Esophagus squamous epithelium (tissue), 4 donors: ENCODE measurements around the gene ZSCAN21.

Experiments
- POLR2A ChIP-seq, 4 donors: fragments of 450-650 bp; IDR thresholded peaks; one replicate each; pipeline ENCODE4 v1.6.1; 2017; ENCODE audit warnings: antibody characterized with exemption in 4 of 4, mild to moderate bottlenecking in 4 of 4, moderate library complexity in 3 of 4
- TF ChIP-seq, protein P1 (sequence below), 6 experiments: fragments of 450-650 bp in 4 of 6; fragments of 200-600 bp in 2 of 6; sonication (generic) in 2 of 6; IDR thresholded peaks; one replicate each; pipeline ENCODE4 v1.5.1; 2016 to 2019; ENCODE audit warnings: antibody characterized with exemption in 6 of 6, mild to moderate bottlenecking in 4 of 6, moderate library complexity in 4 of 6

- no peak for TF ChIP-seq POLR2A (IDR thresholded peaks at IDR 0.05)
- TF ChIP-seq, protein P1, sequence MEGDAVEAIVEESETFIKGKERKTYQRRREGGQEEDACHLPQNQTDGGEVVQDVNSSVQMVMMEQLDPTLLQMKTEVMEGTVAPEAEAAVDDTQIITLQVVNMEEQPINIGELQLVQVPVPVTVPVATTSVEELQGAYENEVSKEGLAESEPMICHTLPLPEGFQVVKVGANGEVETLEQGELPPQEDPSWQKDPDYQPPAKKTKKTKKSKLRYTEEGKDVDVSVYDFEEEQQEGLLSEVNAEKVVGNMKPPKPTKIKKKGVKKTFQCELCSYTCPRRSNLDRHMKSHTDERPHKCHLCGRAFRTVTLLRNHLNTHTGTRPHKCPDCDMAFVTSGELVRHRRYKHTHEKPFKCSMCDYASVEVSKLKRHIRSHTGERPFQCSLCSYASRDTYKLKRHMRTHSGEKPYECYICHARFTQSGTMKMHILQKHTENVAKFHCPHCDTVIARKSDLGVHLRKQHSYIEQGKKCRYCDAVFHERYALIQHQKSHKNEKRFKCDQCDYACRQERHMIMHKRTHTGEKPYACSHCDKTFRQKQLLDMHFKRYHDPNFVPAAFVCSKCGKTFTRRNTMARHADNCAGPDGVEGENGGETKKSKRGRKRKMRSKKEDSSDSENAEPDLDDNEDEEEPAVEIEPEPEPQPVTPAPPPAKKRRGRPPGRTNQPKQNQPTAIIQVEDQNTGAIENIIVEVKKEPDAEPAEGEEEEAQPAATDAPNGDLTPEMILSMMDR (IDR thresholded peaks at IDR 0.05) = no peak
Observed at GRCh38 chr7:100013328-100013676, 36.3 kb upstream of the ZSCAN21 start.
